Measurements from ENCODE around the gene NSRP1. TPM values are rescaled to one million over a fixed set of nuclear protein-coding genes. Genes with fewer than 3 reads are reported as not detected.
A peak's percentile ranks its signal among the peaks of the same experiment; 100 is the strongest.
"Not testable (repeated sequence)": the region's sequence is repeated elsewhere in the genome, so short reads cannot be mapped to it uniquely, and the experiment has no call there.

The NSRP1 gene
- total RNA-seq, 1 experiment from 2014 or later, result 34.3 TPM

DNA sequence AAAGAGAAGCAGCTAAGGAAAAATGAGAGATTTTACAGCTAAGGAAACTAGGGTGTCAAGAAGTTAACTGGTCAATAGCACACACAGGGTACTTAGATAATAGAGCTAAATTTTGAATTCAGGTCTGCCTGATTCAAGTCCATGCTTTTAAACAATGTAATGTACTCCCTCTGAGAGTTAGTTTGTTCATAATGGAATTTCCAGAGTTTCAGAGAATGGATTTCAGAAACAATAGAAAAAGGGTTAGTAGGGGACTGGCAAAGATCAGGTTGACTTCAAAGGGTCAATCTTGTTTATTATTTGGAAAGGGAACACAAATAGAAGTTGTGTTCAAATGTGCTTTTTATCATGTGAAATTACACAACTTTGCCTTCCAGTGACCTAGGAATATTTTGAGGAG is 17.9 kb downstream of the NSRP1 start:
- CTCF ChIA-PET, result no interaction called here

GRCh38 chr17:30137158-30137557 is 20.5 kb downstream of the NSRP1 start:
- H3K9me2 ChIP-seq (ENCODE audit: insufficient read depth), result no peaks in the 10 kb centered on the region
- no peak overlapping the region for H3K4me3 ChIP-seq
- no peak overlapping the region for H3K4me2 ChIP-seq
- POLR2A ChIA-PET (ENCODE audit: unreplicated experiment), result no interaction called here
- H3K27ac ChIP-seq, result no peak overlapping the region
- peaks cover 9% of the 10 kb centered on the region; the same call in 1 of the 2 replicates for H3K36me3 ChIP-seq (ENCODE audit: low read depth)
- H3K4me1 ChIP-seq (replicated peaks; ENCODE audit: insufficient read depth), result no peaks in the 10 kb centered on the region
- H3K27me3 ChIP-seq (ENCODE audit: insufficient read depth, low read depth), result no peaks in the 10 kb centered on the region
- no TSS peak for BruUV-seq (replicated peaks)
- DNase-seq, result no peak
- intact Hi-C loops (cut with micrococcal nuclease; ENCODE audit: unreplicated experiment), result no loop called here
- peaks cover 52% of the 10 kb centered on the region for H3K79me2 ChIP-seq (ENCODE audit: low read depth)
- TF ChIP-seq EZH2 (IDR thresholded peaks at IDR 0.05; ENCODE audit: low read depth), result no peak
- TF ChIP-seq, protein P1, sequence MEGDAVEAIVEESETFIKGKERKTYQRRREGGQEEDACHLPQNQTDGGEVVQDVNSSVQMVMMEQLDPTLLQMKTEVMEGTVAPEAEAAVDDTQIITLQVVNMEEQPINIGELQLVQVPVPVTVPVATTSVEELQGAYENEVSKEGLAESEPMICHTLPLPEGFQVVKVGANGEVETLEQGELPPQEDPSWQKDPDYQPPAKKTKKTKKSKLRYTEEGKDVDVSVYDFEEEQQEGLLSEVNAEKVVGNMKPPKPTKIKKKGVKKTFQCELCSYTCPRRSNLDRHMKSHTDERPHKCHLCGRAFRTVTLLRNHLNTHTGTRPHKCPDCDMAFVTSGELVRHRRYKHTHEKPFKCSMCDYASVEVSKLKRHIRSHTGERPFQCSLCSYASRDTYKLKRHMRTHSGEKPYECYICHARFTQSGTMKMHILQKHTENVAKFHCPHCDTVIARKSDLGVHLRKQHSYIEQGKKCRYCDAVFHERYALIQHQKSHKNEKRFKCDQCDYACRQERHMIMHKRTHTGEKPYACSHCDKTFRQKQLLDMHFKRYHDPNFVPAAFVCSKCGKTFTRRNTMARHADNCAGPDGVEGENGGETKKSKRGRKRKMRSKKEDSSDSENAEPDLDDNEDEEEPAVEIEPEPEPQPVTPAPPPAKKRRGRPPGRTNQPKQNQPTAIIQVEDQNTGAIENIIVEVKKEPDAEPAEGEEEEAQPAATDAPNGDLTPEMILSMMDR (conservative IDR thresholded peaks at IDR 0.05), result no peak
- H3F3A ChIP-seq (ENCODE audit: insufficient read depth, low read depth), result 0 out of 2 replicates have a peak, but pooled peaks cover 13% of the 10 kb centered on the region
- CTCF ChIA-PET, result no interaction called here
- H4K20me1 ChIP-seq (ENCODE audit: insufficient read depth), result peaks cover 37% of the 10 kb centered on the region
- H2AFZ ChIP-seq, result no peak overlapping the region
- no peaks in the 10 kb centered on the region for H3K9me3 ChIP-seq (ENCODE audit: insufficient read depth, low read depth)

More for the DNA sequence above, 17.9 kb downstream of the NSRP1 start:
- H3K36me3 ChIP-seq (ENCODE audit: low read depth), result peaks cover 8% of the 10 kb centered on the region
- BruUV-seq (replicated peaks), result no TSS peak
- no peak for DNase-seq
- no peak overlapping the region for H3K4me2 ChIP-seq
- no peak overlapping the region for H2AFZ ChIP-seq
- POLR2A ChIA-PET (ENCODE audit: unreplicated experiment), result interaction anchor here (0.6 kb wide), 1 partner anchor 70 kb away, joined by 3 read pairs; no protein-coding TSS in a partner anchor
- H3F3A ChIP-seq (ENCODE audit: insufficient read depth, low read depth), result 0 out of 2 replicates have a peak, but pooled peaks cover 12% of the 10 kb centered on the region
- H3K27me3 ChIP-seq (ENCODE audit: insufficient read depth, low read depth), result no peaks in the 10 kb centered on the region
- H3K4me3 ChIP-seq, result no peak overlapping the region
- no peak overlapping the region for H3K27ac ChIP-seq
- no peaks in the 10 kb centered on the region for H3K9me3 ChIP-seq (ENCODE audit: insufficient read depth, low read depth)
- intact Hi-C loops (cut with micrococcal nuclease; ENCODE audit: unreplicated experiment), result no loop called here
- H4K20me1 ChIP-seq (ENCODE audit: insufficient read depth), result peaks cover 30% of the 10 kb centered on the region
- peaks cover 37% of the 10 kb centered on the region for H3K79me2 ChIP-seq (ENCODE audit: low read depth)
- H3K9me2 ChIP-seq (ENCODE audit: insufficient read depth), result no peaks in the 10 kb centered on the region
- no peaks in the 10 kb centered on the region for H3K4me1 ChIP-seq (replicated peaks; ENCODE audit: insufficient read depth)
- TF ChIP-seq EZH2 (IDR thresholded peaks at IDR 0.05; ENCODE audit: low read depth), result no peak
- TF ChIP-seq, protein P1 (conservative IDR thresholded peaks at IDR 0.05), result no peak

DNA sequence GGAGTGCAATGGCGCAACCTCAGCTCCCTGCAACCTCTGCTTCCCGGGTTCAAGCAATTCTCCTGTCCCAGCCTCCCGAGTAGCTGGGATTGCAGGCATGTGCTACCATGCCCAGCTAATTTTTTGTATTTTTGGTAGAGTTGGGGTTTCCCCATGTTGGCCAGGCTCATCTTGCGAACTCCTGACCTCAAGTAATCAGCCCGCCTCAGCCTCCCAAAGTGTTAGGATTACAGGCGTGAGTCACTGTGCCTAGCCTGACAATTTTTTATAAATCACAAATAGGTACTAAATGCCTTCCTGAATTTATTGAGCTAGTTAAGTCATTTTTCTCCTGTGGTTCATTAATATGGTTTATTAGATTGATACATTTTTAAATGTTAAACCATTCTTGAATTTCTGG is 31.2 kb downstream of the NSRP1 start:
- H3K9me2 ChIP-seq (ENCODE audit: insufficient read depth); BruUV-seq (replicated peaks); H3K4me3 ChIP-seq; H3K4me1 ChIP-seq (replicated peaks; ENCODE audit: insufficient read depth); H3K9me3 ChIP-seq (ENCODE audit: insufficient read depth, low read depth); DNase-seq; CTCF ChIA-PET; H3K36me3 ChIP-seq (ENCODE audit: low read depth); H3K27me3 ChIP-seq (ENCODE audit: insufficient read depth, low read depth); H2AFZ ChIP-seq; intact Hi-C loops (cut with micrococcal nuclease; ENCODE audit: unreplicated experiment); POLR2A ChIA-PET (ENCODE audit: unreplicated experiment); H3K4me2 ChIP-seq: not testable (repeated sequence)
- Histone ChIP-seq H4K20me1 (ENCODE audit: insufficient read depth) (peaks cover 18% of the 10 kb centered on the region), H3K27ac (0 out of 2 replicates have a peak overlapping the region, but pooled peaks have one; percentile 13), H3F3A (ENCODE audit: insufficient read depth, low read depth) (peaks cover 20% of the 10 kb centered on the region; the same call in 1 of the 2 replicates), H3K79me2 (ENCODE audit: low read depth) (peaks cover 44% of the 10 kb centered on the region)

GRCh38 chr17:30148376-30148775 is 31.8 kb downstream of the NSRP1 start:
- Histone ChIP-seq H3K36me3 (ENCODE audit: low read depth) (no peaks in the 10 kb centered on the region), H3K27me3 (ENCODE audit: insufficient read depth, low read depth) (no peaks in the 10 kb centered on the region), H3K9me2 (ENCODE audit: insufficient read depth) (no peaks in the 10 kb centered on the region), H3K79me2 (ENCODE audit: low read depth) (peaks cover 44% of the 10 kb centered on the region), H3K4me1 (replicated peaks; ENCODE audit: insufficient read depth) (no peaks in the 10 kb centered on the region), H2AFZ (no peak overlapping the region), H3F3A (ENCODE audit: insufficient read depth, low read depth) (peaks cover 17% of the 10 kb centered on the region; the same call in 1 of the 2 replicates), H4K20me1 (ENCODE audit: insufficient read depth) (peaks cover 16% of the 10 kb centered on the region), H3K4me2 (no peak overlapping the region), H3K9me3 (ENCODE audit: insufficient read depth, low read depth) (no peaks in the 10 kb centered on the region), H3K4me3 (no peak overlapping the region), H3K27ac (0 out of 2 replicates have a peak overlapping the region, but pooled peaks have one; percentile 13)
- ChIA-PET CTCF (no interaction called here), POLR2A (ENCODE audit: unreplicated experiment) (no interaction called here)
- intact Hi-C loops (cut with micrococcal nuclease; ENCODE audit: unreplicated experiment), result no loop called here
- TF ChIP-seq, protein P1 (conservative IDR thresholded peaks at IDR 0.05), result no peak
- TF ChIP-seq EZH2 (IDR thresholded peaks at IDR 0.05; ENCODE audit: low read depth), result no peak
- BruUV-seq (replicated peaks), result no TSS peak
- DNase-seq, result no peak
